ENCODE results near the gene EPHB6.

The EPHB6 gene, protein sequence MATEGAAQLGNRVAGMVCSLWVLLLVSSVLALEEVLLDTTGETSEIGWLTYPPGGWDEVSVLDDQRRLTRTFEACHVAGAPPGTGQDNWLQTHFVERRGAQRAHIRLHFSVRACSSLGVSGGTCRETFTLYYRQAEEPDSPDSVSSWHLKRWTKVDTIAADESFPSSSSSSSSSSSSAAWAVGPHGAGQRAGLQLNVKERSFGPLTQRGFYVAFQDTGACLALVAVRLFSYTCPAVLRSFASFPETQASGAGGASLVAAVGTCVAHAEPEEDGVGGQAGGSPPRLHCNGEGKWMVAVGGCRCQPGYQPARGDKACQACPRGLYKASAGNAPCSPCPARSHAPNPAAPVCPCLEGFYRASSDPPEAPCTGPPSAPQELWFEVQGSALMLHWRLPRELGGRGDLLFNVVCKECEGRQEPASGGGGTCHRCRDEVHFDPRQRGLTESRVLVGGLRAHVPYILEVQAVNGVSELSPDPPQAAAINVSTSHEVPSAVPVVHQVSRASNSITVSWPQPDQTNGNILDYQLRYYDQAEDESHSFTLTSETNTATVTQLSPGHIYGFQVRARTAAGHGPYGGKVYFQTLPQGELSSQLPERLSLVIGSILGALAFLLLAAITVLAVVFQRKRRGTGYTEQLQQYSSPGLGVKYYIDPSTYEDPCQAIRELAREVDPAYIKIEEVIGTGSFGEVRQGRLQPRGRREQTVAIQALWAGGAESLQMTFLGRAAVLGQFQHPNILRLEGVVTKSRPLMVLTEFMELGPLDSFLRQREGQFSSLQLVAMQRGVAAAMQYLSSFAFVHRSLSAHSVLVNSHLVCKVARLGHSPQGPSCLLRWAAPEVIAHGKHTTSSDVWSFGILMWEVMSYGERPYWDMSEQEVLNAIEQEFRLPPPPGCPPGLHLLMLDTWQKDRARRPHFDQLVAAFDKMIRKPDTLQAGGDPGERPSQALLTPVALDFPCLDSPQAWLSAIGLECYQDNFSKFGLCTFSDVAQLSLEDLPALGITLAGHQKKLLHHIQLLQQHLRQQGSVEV

DNA sequence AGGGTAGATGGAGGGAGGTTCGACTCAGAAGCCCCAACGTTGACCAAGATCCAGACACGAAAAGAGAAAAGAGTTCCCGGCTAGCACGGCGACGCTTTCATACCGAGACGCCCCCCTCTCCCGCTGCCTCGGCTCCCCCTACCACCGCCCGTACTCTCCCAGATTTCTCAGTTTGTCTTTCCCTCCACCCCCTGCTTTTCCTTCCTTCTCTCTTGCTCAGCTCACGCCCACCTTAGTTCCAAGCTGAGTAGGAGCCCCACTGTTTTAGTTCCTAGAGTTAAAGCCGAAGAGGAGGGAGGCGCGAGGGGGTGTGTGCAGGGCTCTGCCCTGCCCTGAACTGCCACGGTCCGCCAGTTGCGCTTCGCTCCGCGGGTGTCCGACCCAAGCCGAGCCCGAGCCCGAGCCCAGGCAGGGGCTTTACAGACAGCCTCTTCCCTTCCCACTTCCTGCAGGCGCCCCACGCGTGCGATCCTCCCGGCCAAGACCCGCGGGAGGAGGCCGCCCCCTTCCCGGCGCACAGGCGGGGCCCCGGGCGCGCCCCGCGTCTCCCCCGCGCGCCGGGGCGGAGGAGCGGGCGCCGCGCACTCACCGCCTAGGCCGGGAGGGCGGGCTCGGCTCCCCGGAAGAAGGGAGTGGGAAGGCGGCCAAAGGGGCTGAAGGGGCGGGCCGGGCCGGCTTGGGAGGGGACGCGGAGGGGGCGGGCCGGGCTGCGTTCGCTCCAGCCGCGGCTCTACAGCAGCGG lies at the start of gene EPHB6:
Gene EPHB6 (plus strand): TSS at position 705 of the 742 bp plus-strand sequence. CDS start 8,152 bp downstream, outside the sequence.
- DNase-seq (ENCODE audit: extremely low read depth in 1 of 2, low read depth in 1 of 2), result peak; percentile 8 to 34

DNA sequence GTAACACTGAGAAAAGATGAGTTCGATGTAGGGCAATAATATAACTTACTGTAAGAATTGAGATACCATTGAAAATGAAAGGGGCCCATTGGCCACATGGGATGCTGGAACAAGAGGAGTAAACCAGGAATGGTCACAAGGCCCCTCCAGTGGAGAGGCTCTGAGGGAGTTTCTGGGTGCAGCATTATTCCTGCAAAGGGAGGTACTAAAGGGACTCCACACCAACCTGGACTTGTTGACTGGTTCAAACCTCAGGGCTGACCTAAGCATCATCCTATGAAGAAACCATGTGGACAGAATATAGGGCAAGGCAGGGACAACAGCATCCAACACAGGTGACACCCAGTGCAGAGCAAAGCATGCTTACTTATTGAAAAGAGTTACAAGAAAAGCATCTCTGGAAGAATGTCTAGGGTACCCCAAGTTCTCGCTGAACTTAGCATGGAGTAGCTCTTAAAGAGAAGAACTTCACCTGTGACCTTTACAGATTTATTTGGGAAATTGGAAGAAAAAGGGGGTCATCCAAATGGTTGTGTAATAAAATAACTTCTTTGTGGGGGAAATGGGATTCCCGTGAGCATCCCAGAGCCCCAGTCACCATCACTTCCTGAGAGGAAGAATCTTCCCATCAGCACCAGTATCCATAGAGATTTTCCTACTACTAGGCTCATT lies 49.4 kb upstream of the EPHB6 start:
- no peak for DNase-seq (ENCODE audit: extremely low read depth in 1 of 2, low read depth in 1 of 2)

DNA sequence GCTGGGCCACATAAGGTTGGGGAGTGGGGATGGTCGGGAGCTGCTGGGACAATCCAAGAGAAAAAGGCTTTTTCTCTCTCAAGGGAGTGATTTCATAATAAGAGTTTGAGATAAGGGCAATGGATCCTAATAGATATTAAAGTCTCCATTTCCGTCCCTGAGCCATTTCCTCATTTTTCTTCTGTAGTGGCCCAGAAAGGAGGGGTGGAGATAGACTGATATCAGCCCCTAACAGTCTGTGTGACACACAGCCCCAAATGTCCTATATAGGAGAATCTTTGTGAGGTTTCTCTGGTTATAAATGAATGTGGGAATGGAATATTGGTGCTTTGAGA lies 48.9 kb upstream of the EPHB6 start:
- DNase-seq (ENCODE audit: extremely low read depth in 1 of 2, low read depth in 1 of 2), result no peak

DNA sequence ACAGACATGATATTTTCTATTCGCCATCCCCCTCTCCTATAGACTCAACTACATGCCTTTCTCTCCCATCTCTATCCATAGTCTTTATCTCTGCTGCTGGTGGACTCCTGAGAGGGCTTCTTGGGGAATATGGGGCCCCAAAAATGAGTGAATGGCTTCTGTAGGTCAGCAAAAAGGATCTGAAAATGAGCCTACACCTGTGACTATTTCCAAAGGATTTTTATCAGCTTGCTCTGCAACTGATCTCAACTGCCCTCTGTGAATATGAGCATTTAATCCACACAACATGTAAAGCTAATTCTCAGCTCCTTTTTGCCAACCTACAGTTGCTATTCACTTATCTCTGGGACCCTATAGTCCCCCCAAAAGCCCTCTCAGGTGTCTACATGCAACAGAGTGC lies 47.9 kb upstream of the EPHB6 start:
- no peak for DNase-seq (ENCODE audit: extremely low read depth in 1 of 2, low read depth in 1 of 2)

DNA sequence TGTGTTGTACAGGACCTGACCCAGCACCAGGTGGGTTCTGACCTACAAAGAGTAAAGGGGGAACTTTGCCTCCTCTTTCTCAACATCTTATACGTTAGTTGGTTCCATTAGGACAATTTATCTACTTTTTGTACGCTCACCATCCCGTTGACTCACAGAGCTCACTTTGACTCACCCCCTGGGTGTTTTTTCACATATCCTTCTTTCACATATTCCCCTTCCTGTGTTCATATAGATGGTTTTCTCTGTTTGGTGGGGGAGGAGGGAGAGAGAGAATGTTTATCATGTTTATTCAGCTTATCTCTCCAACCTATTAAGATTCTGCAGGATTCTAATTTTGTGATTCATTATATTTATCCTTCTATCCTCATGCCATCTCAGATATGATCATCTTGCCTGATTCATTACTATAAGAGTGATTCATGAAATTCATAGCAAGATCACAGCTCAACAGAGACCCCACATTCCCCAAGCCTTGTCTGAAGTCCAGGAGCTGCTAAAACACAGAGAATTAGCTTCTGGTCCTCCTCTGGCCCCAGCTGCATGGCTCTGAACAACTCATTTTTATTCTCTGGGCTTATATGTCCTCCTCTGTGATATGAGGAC lies 46.9 kb upstream of the EPHB6 start:
- no peak for DNase-seq (ENCODE audit: extremely low read depth in 1 of 2, low read depth in 1 of 2)

DNA sequence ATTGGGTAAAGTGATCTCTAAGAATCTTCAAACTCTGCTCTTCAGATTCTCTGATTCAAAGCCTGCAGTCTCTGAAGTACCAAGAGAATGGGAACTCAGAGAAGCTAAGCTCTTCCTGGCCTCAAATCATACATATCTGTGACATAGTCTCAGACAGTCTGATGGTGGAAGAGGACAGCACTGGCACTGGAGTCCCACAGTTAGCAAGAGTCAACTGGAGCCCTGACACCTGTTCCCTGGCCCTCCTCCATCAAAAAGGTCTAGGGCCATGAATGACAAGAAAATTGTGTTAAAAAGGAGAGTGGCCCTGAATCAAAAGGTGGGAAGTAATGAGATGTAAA lies 46.4 kb upstream of the EPHB6 start:
- DNase-seq (ENCODE audit: extremely low read depth in 1 of 2, low read depth in 1 of 2), result no peak

DNA sequence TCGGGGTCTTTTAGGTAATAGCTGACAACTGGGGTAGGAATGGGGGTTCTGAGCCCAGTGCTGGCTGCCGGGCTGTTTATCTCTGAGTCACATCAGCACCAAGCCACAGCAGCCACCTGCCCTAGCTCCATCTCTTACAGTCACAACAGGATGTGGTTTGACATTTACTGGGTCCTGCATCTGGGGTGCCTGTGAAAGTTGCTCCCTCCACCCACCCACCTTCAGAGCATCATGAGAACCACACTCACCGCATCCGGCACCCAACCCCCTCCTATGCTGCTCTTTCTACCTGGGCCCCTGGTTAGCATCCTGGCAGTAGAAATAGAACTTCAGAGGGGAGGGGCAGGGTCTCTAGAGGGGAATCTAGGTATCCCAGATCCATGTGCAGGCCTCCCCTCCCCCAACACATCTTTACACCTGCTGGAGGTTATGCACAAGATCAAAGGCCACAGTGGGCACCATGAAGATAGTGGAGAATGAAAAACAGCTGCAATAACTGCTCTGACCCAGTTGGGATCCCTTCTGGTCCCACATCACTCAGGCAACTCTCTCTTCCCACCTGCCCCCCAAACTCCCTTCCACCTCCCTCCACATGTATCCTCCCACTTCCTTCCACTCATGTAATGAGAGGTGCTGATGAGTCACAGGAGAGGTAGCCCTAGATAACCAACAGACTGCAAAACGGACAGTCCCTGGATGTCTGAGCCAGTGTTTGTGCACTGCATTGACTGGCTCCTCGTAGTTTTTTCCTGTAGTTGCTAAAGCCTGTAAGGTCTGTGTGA lies 45.9 kb upstream of the EPHB6 start:
- peak; percentile 86 to 92 for DNase-seq (ENCODE audit: extremely low read depth in 1 of 2, low read depth in 1 of 2)

DNA sequence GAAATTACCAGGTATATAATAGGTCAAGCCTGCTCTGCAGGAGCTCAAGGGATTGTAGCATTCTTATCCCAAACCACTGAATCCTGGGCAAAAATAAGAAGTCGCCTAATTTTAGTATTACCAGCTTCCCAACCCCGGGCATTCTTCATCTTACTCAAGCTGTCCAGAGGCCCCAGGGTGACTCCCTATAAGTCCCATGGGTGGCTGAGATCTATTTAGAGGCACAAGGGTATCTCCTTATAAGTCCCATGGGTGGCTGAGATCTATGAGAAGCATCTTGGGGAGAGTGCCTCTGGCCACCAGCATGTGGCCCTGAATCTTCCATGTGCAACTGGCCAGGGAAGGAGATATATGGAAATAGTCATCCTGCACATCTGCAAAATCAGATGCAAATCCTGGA lies 45.2 kb upstream of the EPHB6 start:
- no peak for DNase-seq (ENCODE audit: extremely low read depth in 1 of 2, low read depth in 1 of 2)

DNA sequence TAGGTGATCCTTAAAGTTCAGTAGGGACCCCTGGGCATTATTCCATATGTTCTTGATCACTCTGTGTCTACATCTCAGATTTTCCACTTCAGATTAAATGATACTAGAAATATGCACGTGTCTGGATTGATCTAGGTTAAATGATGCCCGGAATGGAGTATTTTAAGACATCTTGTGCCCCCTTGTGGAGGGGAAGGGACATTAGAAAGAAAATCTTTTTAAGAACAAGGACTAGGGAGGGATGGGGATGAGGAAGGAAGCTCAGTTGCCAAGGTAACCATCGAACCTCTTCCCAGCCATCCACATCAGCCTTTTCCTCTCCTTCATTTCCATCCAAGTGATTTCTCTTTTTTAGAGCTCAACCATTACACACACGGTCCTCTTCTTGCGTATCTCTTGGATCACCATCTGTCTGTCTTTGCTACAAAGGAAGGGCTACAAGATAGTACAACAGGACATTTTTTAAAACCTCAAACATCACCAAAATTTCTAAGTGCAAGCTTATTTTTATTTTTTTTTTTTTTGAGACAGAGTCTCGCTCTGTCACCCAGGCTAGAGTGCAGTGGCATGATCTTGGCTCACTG lies 43.6 kb upstream of the EPHB6 start:
- DNase-seq (ENCODE audit: extremely low read depth in 1 of 2, low read depth in 1 of 2), result no peak

DNA sequence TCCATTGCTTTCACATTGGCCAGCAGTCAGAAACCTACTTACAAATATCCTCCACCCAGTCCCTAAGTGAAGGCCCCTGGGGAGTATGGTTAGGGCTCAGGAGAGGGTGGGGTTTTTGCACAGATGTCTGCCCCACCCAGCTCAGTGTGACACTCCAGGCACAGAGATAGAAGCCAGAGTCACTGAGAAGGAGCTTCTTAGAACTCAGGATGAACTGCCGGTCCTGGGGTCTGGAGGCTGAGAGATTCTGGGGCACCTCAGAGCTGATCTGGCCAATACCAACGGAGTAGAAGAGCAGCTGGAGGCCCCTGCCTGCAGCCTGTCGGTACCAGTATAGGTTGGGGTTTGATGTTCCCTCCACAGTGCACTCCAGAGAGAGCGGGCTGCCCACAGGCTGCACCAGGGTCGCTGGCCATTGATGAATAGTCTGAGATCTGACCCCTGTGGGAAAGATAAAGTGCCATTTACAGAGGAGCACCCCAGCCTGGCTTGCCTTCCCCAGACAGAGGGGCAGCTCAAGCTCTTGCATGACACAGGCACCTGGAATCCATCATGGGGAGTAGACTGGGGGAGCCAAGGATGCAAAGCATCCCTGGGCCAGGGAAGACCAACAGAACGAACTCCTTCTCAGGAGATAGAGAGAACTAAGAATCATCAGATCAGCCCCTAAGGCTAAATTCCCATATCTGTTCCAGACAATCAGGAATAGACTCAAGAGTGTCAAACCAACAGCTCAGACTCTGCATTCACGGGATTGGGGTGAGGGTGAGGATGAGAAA lies 42.2 kb upstream of the EPHB6 start:
- no peak for DNase-seq (ENCODE audit: extremely low read depth in 1 of 2, low read depth in 1 of 2)

DNA sequence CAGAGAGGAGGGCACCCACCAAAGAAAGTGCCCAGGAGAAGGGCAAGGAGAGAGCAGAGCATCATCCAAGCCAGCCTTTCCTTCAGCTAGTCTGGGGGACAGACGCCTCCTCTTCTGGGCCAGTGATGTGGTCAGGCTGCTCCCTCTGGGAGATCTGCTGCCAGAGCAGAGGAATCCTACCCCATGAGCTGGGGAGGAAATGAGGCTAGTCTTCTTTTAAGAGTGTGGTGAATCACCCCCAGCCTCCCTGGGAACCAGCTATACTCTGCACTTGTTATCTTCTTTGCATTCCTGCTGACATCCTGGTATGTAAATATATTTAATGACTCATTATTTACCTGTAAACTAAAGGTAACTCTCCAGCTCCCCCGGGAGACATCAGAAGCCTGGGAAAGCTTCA lies 41.6 kb upstream of the EPHB6 start:
- no peak for DNase-seq (ENCODE audit: extremely low read depth in 1 of 2, low read depth in 1 of 2)

DNA sequence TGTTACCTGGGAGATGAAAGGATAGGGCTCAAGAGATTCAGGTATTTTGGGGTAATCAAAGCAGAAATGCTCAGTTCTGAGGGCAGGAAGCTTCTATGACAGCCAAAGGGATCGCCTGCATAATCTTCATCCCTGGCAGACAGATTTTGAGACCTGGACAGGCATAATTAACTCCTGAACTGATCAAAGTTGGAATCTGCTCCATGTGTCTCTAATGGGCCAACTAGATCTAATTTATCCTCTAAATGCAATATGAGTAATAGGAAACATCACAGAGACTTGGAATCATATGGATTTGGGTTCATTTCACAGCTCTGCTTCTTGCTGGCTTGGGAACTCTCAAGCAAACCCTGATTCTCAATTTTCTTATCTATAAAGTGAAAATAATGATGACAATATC lies 41.2 kb upstream of the EPHB6 start:
- DNase-seq (ENCODE audit: extremely low read depth in 1 of 2, low read depth in 1 of 2), result no peak

DNA sequence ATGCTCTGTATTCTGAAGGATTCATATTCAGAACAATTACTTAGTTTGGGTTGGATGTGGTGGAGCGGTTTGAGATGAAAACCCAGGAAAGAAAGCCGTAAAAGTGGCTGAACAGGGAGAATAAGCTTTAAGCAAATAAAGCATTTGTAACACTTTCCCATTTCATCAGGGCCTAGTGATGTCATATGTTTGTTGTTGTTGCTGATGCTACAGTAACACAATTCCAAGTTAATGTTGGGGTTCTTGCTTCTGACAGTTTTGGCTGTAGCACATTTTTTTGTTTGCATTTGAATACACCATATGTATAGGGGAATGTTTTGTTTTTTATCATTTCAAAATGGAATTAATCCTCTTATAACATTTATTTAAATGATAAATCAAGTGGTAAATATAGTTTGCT lies 40.4 kb upstream of the EPHB6 start:
- no peak for DNase-seq (ENCODE audit: extremely low read depth in 1 of 2, low read depth in 1 of 2)

DNA sequence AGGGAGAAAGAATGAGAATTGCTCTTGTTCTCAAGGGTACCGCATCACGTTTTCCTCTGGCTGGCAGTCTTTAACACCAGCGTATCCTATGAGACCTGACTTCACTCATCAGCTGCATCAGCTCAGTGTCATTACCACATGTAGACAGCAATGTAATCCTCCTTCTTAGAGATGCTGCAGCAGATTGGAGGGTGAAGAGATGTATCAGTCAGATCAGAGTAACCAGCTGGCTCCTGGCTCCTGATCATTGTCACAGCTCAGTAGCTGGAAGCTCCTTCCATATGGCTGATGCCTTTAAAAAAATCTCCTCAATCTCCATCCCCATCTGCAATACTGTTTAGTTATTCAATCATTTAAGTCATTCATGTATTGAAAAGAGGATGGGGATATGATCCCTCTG lies 39.7 kb upstream of the EPHB6 start:
- DNase-seq (ENCODE audit: extremely low read depth in 1 of 2, low read depth in 1 of 2), result no peak

DNA sequence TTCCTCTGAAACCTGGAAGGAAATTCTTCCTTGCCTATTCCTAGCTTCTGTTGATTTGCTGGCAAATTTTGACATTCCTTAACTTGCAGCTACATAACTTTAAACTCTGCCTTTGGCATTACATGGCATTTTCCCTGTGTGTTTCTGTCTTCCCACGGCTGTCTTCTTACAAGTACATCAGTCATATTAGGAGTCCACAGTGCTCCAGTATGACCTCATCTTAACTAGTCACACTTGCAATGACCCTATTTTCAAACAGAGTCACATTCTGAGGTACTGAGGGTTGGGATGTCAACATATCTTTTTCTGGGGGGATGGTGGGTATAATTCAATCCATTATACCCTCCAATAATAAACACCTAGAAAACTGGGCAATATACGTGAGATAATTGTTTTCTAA lies 37.4 kb upstream of the EPHB6 start:
- DNase-seq (ENCODE audit: extremely low read depth in 1 of 2, low read depth in 1 of 2), result no peak

DNA sequence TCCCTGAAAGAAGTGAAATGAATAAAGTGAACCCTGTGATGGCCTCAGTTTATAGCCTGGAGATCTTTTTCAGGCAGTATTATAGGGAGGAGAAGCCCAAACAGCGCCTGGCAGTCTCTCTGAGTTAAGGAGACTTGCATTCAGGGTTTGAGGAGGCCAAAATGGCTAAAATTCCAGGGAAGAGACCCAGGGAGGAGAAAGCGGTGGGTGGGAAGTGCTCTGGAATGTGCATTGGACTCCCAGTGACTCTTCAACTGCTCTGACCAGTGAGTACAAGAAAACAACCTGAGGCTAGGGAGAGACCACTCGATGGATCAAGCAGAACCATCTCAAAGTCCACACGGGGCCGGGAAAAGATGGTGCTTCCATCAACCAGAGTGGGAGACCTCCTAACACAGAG lies 35.3 kb upstream of the EPHB6 start:
- DNase-seq (ENCODE audit: extremely low read depth in 1 of 2, low read depth in 1 of 2), result no peak

DNA sequence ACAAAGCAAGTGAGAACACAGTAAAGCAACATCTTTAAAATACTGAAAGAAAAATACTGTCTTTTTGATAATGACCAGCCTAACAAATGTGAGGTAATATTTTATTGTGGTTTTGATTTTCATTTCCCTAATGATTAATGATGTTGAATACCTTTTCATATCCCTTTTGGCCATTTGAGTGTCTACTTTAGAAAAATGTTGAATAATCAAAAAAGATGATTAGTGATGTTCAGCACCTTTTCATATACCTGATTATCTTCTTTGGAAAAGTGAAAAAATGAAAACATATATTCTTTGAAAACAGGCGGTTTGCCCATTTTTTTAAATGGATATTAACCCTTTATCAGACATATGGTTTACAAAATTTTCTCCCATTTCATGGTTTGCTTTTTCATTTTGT lies 32.2 kb upstream of the EPHB6 start:
- no peak for DNase-seq (ENCODE audit: extremely low read depth in 1 of 2, low read depth in 1 of 2)

DNA sequence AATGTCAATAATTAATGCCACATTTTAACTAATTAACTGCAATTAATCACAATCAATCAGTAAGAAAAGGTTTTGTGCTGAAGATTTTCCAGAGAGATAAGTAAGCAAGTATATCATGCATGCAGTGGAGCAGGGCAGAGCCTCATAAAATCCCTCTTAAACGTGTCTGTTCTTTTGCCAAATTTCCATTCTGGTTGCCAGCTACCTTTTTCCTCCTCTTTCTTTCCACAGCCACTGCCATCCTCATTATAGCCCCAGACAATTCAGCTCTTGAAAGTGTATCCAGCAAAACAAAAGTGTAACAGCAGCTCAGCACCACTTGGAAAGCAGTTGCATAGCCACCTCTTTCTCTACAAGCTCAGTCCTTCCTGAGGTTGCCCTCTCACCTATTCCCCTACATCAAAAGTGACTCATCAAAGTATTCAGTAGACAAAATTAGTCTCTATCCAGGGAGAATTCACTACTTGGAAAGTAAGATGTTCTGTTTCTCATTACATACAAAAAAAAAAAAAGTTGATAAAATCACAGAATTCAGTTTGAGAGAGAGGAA lies 26.9 kb upstream of the EPHB6 start:
- DNase-seq (ENCODE audit: extremely low read depth in 1 of 2, low read depth in 1 of 2), result no peak

Data from activated CD8-positive, alpha-beta memory T cell treated with anti-CD3 and anti-CD28 coated beads for 1 hour (primary cell).